ENCODE results near the gene RBL1.

DNA sequence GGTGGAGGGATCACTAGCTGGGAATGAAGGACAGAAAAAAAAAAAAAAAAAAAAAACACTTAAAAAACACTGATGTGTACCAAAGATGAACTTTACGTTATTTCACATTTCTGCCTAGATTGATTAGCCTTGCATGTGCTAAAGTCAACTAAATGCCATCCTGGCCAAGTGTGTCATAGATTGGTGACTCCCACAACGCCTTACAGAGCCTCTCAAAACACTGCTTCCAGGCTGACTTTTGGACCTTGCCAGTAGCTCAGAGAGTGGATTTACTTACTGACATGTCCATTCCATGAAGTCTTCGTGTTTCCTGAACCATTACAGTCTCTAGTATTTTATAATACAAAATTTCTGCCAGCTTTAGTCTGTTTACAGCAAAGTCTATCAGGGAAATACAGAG is 40.5 kb downstream of the RBL1 start:
- TF ChIP-seq, protein P1, sequence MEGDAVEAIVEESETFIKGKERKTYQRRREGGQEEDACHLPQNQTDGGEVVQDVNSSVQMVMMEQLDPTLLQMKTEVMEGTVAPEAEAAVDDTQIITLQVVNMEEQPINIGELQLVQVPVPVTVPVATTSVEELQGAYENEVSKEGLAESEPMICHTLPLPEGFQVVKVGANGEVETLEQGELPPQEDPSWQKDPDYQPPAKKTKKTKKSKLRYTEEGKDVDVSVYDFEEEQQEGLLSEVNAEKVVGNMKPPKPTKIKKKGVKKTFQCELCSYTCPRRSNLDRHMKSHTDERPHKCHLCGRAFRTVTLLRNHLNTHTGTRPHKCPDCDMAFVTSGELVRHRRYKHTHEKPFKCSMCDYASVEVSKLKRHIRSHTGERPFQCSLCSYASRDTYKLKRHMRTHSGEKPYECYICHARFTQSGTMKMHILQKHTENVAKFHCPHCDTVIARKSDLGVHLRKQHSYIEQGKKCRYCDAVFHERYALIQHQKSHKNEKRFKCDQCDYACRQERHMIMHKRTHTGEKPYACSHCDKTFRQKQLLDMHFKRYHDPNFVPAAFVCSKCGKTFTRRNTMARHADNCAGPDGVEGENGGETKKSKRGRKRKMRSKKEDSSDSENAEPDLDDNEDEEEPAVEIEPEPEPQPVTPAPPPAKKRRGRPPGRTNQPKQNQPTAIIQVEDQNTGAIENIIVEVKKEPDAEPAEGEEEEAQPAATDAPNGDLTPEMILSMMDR (IDR thresholded peaks at IDR 0.05), result no peak
- TF ChIP-seq EP300 (IDR thresholded peaks at IDR 0.05) (no peak), POLR2AphosphoS5 (IDR thresholded peaks at IDR 0.05) (no peak), POLR2A (IDR thresholded peaks at IDR 0.05) (no peak)
